Activated CD8-positive, alpha-beta memory T cell treated with anti-CD3 and anti-CD28 coated beads, Interleukin-2, amount 50 U/mL, for 1 hour (primary cell): ENCODE results near the gene SLC35E4.
"Not testable (repeated sequence)": the region's sequence is repeated elsewhere in the genome, so short reads cannot be mapped to it uniquely, and the experiment has no call there.

Experiments
- DNase-seq: peaks from one replicate; pipeline ENCODE4 v3.0.0-alpha.2; 2020; ENCODE audit errors: extremely low read depth

SLC35E4 gene

GRCh38 chr22:30611197-30611596 lies 24.4 kb upstream of the SLC35E4 start:
- no peak for DNase-seq

DNA sequence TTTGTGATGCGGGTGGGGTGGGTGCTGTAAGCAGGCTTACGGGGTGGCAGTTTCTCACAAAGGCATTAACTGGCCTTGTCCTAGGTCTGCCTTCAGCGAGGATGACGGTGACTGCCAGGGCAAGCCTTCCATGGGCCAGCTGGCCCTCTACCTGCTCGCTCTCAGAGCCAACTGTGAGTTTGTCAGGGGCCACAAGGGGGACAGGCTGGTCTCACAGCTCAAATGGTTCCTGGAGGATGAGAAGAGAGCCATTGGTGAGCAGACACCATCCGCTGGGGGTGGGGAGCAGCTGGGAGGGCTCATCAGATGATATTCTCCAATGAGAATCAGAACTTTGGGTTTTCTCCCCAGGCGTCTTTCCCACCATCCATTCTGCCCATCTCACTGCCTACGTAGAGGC lies 22.8 kb upstream of the SLC35E4 start:
- no peak for DNase-seq

- DNase-seq: no peak
These were observed 21.3 kb upstream of the SLC35E4 start for GRCh38 chr22:30614268-30614667.

DNA sequence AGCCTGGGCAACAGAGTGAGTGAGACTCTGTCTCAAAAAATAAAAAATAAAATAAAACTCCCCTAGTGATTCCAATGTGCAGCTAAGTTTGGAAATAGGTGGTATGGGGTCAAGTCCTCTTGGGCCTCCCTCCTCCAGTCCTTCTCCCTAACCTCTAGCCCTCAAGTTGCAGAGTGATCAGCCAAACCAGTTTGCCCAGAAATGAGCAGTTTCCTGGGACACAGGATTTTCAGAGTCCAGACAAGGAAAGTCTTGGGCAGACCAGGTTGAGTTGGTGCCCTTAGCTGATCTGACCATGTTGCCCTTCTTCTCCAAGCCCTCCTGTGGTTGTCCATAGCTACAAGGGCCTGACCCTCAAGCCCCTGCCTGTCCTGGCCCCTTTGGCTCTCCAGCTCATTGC lies 20.7 kb upstream of the SLC35E4 start:
- DNase-seq: no peak

- no peak for DNase-seq
These were observed 20.0 kb upstream of the SLC35E4 start for GRCh38 chr22:30615543-30615954.

DNA sequence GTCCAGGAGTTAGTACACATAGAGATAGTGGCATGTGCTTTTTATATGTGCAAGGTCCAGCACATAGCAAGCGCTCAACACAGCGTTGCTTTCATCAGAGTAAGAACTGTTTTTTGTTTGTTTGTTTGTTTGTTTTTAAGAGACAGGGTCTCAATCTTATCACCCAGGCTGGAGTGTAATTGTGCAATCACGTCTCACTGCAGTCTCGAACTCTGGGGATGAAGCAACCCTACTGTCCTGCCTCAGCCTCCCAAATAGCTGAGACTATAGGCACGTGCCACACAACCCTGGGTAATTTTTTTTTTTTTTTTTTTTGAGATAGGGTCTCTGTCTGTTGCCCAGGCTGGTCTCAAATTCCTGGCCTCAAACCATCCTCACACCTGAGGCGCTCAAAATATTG lies 17.8 kb upstream of the SLC35E4 start:
- no peak for DNase-seq

DNA sequence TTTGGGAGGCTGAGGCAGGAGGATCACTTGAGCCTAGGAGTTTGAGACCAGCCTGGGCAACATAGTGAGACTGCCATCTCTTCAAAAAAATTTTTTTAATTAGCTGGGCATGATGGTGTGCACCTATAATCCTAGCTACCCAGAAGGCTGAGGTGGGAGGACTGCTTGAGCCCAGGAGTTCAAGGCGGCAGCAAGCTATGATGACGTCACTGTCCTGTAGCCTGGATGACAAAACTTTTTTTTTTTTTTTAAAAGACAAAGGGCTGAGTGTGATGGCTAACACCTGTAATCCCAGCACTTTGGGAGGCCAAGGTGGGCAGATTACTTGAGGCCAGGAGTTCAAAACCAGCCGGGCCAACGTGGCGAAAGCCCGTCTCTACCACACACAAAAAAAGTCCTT lies 15.7 kb upstream of the SLC35E4 start:
- DNase-seq: not testable (repeated sequence)

- no peak for DNase-seq
These were observed 9.2 kb upstream of the SLC35E4 start for GRCh38 chr22:30626413-30626812.

DNA sequence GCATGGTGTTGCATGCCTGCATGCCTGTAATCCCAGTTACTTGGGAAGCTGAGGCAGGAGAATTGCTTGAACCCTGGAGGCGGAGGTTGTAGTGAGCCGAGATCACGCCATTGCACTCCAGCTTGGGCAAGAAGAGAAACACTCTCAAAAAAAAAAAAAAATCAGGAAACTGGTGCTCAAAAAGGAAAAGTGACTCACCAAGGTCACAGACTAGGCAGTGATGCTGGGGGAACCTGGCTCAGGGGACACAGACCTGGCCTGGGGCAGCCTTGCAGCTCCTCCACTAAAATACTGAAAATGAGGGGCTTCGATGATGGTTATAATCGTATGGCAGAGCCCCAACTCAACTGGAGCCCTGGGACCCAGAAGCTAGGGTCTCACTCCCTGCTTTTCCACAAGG lies 8.1 kb upstream of the SLC35E4 start:
- DNase-seq: no peak

DNA sequence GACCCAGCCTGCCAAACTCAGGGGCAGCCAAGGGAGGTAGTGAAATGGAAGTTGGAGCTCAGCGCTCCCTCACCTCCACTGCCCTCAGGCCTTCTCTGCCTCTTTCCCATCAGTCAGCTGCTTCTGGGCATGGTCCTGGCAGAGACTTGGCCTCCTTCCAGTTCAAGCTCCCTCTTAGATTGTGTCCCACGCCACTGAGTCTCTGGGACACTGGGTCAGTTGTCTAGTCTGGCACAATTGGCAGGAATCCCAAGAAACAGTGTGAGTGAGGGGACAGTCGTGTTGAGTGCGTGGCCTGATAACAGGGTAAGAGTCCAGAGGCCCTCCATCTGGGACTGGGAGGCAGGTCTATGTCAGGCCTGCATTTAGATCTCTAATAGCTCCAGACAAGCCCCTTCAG lies 7.1 kb upstream of the SLC35E4 start:
- no peak for DNase-seq

GRCh38 chr22:30631469-30631868 lies 4.1 kb upstream of the SLC35E4 start:
- not testable (repeated sequence) for DNase-seq

GRCh38 chr22:30634471-30635233 lies 929 bp upstream of the SLC35E4 start:
- peak; percentile 76 for DNase-seq

DNA sequence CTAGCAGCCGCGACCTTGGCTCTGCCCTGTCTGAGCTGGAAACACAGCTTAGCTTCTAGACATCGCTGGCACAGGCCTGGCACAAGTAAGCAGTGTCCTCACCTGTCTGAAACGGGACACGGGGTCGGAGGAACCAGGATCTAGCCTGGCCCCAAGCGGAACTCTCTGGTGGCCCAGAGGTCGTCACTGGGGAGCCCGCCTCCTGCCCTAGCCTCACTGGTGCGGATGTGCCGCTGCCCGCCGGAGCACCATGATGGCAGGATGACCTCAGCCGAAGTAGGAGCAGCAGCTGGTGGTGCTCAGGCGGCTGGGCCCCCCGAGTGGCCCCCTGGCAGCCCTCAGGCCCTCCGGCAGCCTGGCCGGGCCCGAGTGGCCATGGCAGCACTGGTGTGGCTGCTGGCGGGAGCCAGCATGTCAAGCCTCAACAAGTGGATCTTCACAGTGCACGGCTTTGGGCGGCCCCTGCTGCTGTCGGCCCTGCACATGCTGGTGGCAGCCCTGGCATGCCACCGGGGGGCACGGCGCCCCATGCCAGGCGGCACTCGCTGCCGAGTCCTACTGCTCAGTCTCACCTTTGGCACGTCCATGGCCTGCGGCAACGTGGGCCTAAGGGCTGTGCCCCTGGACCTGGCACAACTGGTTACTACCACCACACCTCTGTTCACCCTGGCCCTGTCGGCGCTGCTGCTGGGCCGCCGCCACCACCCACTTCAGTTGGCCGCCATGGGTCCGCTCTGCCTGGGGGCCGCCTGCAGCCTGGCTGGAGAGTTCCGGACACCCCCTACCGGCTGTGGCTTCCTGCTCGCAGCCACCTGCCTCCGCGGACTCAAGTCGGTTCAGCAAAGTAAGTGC lies 871 bp downstream of the SLC35E4 start:
- no peak for DNase-seq

DNA sequence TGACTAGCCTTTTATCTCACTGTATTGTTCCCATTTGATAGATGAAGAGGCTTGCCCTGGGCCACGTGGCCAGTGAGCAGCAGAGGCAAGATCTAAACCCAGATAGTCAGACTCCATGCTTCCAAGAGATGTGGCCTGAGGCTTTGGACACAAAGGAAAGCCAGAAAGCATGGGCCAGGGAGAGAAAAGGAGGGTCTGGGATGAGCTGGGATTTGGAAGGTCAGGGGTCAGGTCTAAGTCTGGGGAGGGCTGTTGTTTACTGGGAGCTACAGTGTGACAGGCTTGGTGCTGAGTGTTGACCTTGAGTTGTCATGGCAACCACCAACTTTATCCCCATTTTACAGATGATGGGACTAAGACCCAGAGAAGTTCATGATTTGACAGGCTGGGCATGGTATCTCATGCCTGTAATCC lies 2.1 kb downstream of the SLC35E4 start:
- no peak for DNase-seq

- no peak for DNase-seq
These were observed 4.8 kb downstream of the SLC35E4 start for GRCh38 chr22:30640361-30640760.

DNA sequence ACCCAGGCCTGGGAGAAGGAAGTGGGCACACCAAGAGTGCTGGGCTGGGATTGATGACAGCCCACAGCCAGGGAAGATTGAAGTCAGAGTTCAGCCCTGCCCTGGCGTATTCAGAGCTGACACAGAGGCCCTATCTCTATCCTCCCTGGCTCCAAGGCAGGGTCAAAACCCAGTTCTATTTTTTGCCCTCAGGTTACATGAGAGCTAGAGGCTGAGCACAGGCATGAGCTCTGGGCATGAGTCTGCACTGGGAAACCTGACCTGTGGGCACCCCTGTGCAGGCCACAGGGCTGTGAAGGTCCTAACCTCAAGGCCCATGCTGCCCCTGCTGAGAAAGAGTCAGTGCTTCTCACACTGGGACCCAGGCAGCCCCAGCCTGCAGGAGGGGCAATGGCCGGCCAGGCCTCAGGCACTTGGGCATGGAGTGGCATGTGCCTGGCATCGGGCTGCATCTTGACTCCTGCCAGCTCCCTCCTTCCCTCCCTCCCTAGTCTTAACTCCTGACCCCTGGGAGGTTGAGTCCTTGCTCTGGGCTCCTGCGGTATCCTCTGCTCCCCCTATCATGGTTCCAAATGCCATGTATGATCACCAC lies 5.4 kb downstream of the SLC35E4 start:
- no peak for DNase-seq

DNA sequence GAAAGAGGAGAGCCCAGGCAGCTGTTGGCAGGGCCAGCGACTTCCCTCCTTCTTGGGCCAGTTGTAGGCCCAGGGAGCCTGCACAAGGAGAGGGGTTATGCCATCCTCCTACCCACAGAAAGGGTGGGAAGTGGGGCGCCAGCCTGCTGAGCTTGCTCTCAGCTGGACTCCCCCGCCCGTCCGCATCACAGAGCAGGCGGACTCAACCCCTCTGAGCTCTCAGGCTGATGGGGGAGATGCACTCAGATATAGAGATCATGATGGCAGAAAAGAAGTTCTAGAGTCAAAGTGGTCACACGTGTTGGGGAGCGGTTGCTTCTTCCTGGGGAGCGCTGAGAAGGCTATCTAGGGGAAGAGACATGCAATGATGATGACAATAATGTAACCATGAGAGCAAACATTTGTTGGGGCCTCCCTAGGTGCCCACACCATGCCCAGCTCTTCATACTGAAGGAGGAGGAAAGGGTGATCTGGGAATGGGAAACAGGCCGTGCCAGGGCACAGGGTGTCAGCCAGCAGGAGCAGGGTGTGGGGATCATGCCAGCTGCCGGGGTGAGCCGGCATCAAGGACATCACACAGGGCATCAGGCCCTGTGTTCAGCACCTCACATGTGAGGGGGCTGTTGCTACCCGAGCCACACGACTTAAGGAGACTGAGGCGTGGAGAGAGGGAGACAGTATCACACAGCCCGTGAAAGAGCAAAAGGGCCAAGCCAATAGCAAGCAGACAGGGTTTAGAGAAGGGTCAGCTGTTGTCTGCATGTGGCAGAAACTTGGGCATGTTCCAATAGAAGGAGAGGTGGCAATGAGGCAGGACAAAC lies 7.7 kb downstream of the SLC35E4 start:
- no peak for DNase-seq

DNA sequence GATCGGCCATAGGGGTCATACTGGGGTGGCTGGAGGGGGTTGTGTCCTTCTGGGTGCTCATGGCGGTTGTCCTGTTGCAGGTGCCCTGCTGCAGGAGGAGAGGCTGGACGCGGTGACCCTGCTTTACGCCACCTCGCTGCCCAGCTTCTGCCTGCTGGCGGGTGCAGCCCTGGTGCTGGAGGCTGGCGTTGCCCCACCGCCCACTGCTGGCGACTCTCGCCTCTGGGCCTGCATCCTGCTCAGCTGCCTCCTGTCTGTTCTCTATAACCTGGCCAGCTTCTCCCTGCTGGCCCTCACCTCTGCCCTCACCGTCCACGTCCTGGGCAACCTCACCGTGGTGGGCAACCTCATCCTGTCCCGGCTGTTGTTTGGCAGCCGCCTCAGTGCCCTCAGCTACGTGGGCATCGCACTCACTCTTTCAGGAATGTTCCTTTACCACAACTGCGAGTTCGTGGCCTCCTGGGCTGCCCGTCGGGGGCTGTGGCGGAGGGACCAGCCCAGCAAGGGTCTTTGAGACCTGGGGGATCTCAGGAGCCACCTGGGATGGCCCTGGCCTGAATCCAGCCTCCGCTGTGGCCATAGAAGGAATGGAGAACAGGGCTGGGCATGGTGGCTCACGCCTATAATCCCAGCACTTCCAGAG lies 11.1 kb downstream of the SLC35E4 start:
- DNase-seq: no peak

DNA sequence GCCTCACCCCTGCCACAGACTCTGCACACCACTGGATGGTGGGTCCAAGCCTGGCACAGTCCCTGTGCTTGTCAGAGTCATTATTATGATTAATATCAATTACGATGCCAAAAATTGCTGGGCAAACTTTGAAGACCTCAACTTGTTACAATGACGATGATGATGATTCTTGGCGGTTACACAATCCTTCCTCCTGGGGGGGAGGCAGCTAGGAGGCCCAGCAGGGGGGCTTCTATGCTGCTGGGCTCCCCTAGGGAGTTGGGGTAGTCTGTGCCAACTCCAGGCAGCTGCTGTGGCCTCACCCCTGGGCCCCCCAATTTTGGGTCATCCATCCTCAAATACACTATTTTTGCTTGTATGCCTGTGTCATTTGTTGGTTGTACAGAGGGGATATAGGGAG lies 12.0 kb downstream of the SLC35E4 start:
- no peak for DNase-seq

- DNase-seq: no peak
These were observed 13.2 kb downstream of the SLC35E4 start for GRCh38 chr22:30648825-30649224.

DNA sequence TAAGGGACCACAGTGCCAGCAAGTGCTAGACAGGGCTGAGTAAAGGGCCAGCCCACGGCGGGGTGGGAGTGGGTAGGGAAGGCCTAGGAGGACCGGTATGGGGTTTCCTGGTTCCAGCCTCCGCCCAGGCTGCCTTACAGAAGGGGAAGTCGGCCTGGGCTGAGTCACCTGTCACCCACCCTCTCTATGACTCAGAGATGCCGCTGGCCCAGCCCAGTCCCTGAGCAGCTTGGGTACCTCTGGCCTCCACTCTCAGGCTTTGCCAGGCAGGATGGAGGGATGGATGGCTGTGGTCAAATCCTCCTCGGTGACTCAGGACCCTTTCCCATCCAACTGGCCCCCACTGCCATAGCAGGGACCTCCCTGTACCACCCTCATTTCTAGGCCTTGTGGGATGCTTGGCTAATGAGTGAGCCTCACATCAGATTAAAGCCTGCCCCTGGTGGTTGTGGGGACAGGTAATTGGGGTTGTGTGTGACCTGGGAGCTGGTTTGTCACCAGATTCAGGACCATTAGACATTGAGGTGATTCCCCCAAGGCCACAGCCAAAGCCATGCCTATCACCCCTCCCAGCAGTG lies 13.9 kb downstream of the SLC35E4 start:
- no peak for DNase-seq
